Mucosa of descending colon (tissue), 3 donors: ENCODE results near the gene GPR62. TPM values are rescaled to one million over a fixed set of nuclear protein-coding genes. Genes with fewer than 3 reads are reported as not detected.

ENCODE experiments used
- ATAC-seq: fragments of 200-7000 bp; cut with Tn5 transposase; one replicate; pipeline ENCODE4 v1.9.1; 2020; ENCODE audit warnings: mild to moderate bottlenecking, moderate library complexity
- DNase-seq, 3 donors: peaks; one replicate each; pipeline ENCODE4 v3.0.0-alpha.2; 2020
- H3K36me3 ChIP-seq: fragments of 200-600 bp; one replicate; pipeline ENCODE4 v1.8.0; 2021; ENCODE audit warnings: low read depth, mild to moderate bottlenecking
- H3K4me1 ChIP-seq: fragments of 200-600 bp; one replicate; pipeline ENCODE4 v1.8.0; 2021; ENCODE audit warnings: low read depth, mild to moderate bottlenecking
- H3K4me3 ChIP-seq: fragments of 200-600 bp; one replicate; pipeline ENCODE4 v1.8.0; 2021; ENCODE audit warnings: mild to moderate bottlenecking
- H3K9me3 ChIP-seq: fragments of 200-600 bp; one replicate; pipeline ENCODE4 v1.8.0; 2021; ENCODE audit warnings: mild to moderate bottlenecking
- intact Hi-C, 2 donors: fragments of 100-400 bp; cut with DNase I in 1 of 2; cut with micrococcal nuclease in 1 of 2; formaldehyde crosslinking; loops; one replicate each; pipeline versions ENCODE4 v1.11.0 to v1.11.1; 2022; cut with DNase I, micrococcal nuclease
- total RNA-seq, 3 donors: library from RNA; stranded (reverse); fragmentation: NEBNext Ultra II Directional in 2 of 3; extraction: Animal tissue kit (Norgen Biotek cat#: 25700) in 2 of 3; gene quantifications; one replicate each; pipeline versions ENCODE4 v1.2.1 to v1.2.4, GENCODE V29; 2021 to 2023
- TF ChIP-seq, protein P1 (sequence below): fragments of 200-600 bp; IDR thresholded peaks from one replicate; pipeline ENCODE4 v1.8.0; 2022; ENCODE audit warnings: antibody characterized with exemption, mild to moderate bottlenecking
- donor health status: DM: no; HTN: no; CAD: no; lungs with moderate emphysema.
- donor health status: DM: no; HTN: no; CAD: no.
- donor health status: DM: no; HTN: yes; CAD: no.

Gene GPR62
- total RNA-seq, 3 donors from 2014 or later = 0.22 TPM; not detected in 2

DNA sequence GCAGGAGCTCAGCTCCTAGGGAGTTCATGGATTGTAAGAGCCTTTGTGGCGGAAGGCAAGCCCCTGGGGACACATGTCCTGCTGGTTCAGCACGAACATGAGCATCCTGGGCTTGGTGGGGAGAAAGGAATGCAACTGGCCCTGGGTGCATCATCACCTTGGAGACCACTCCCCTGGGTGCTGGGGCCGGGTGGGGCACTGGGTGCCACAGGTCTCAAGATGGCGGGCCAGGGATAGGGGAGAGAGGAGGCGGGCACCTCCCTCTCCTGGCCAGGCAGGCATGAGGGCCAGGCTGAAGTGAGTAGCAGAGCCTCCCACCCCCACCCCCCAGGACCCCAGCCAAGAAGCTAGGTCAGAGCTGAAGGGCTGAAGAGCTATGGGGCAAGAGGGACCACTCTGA lies 11.3 kb downstream of the GPR62 start:
- peaks cover 11% of the 10 kb centered on the region for H3K4me1 ChIP-seq
- no peak for ATAC-seq
- DNase-seq = peak in 2 of 3 donors; percentile 45 to 61
- intact Hi-C loops = no loop called here
- H3K36me3 ChIP-seq = no peaks in the 10 kb centered on the region
- TF ChIP-seq, protein P1, sequence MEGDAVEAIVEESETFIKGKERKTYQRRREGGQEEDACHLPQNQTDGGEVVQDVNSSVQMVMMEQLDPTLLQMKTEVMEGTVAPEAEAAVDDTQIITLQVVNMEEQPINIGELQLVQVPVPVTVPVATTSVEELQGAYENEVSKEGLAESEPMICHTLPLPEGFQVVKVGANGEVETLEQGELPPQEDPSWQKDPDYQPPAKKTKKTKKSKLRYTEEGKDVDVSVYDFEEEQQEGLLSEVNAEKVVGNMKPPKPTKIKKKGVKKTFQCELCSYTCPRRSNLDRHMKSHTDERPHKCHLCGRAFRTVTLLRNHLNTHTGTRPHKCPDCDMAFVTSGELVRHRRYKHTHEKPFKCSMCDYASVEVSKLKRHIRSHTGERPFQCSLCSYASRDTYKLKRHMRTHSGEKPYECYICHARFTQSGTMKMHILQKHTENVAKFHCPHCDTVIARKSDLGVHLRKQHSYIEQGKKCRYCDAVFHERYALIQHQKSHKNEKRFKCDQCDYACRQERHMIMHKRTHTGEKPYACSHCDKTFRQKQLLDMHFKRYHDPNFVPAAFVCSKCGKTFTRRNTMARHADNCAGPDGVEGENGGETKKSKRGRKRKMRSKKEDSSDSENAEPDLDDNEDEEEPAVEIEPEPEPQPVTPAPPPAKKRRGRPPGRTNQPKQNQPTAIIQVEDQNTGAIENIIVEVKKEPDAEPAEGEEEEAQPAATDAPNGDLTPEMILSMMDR = no peak
- no peaks in the 10 kb centered on the region for H3K9me3 ChIP-seq
- peak overlapping the region; percentile 32 for H3K4me3 ChIP-seq

DNA sequence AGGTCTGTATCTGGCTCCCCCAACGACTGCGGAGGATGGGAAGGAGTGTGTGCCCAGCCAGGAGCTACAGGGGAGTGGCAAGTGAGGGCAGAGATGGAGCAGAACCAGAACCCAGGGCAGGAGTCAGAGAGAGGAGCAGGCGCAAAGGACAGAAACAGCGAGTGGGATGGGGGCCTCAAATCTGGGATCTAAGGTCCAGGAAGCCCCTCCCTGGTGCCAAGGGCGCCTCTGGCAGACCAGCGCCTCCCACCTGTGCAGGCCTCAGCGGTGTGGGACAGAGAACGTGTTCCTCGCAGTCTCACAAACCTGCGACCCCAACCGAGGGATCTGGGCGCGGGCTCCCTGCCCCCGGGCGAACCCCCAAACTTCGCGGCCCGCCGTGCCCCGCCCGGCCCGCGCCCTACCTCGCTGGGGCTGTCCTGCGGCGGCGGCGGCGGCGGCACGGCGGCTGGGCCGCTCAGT lies 11.8 kb downstream of the GPR62 start:
- peak overlapping the region; percentile 32 for H3K4me3 ChIP-seq
- H3K4me1 ChIP-seq = peaks cover 11% of the 10 kb centered on the region
- TF ChIP-seq, protein P1 = no peak
- H3K36me3 ChIP-seq = no peaks in the 10 kb centered on the region
- no peaks in the 10 kb centered on the region for H3K9me3 ChIP-seq
- intact Hi-C loops = no loop called here
- DNase-seq (peak in 1 of 3 donors; percentile 70), ATAC-seq (peak; percentile 67)

DNA sequence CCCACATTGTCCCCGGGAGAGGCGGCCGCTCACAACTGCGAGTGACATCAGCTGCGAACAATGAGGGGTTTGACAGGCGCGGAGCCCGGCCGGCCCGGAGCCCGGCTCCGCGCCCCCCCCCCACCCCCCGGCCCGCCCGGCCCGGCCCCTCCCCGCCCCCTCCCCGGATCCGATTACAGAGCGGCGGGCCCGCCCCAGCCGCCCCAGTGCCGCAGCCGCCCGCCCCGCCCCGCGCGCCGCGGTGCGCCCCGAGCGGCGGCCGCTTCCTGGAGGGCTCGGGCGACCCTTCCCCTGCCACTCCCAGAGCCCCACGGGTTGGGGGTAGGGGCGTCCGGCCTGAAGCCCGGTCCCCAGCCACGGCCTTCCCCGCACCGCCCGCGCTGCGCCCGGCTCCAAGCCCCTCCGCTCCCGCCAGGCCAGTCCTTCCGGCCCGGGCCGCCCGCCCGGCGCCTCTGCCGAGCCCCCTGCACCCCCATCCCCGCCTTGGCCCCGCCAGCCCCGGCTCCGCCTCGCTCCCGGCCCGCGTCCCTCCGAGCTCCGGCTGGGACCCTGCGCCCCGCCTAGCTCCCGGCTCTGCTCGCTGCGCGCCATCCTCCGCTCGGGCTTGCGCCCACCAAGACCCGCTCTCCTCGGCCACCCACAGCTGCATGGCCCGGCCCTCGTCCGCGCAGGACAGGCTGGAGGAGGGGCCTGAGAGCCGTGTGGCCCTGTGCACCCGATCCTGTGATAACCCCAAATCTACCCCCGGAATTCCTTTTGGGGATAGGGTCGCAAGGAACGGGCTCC lies 12.4 kb downstream of the GPR62 start, which contains the start of gene PCBP4:
Gene PCBP4 (minus strand): TSS at position 71 of the 786 bp plus-strand sequence. CDS start 6,214 bp downstream, outside the sequence.
- ATAC-seq (peak; percentile 77), DNase-seq (peak; percentile 59 to 75 (median 67))
- no peaks in the 10 kb centered on the region for H3K36me3 ChIP-seq
- peak within 1 kb of the TSS; percentile 50 for H3K4me3 ChIP-seq
- H3K9me3 ChIP-seq = no peaks in the 10 kb centered on the region
- H3K4me1 ChIP-seq = peaks cover 16% of the 10 kb centered on the region
- intact Hi-C loops = no loop called here
- TF ChIP-seq, protein P1 = no peak

DNA sequence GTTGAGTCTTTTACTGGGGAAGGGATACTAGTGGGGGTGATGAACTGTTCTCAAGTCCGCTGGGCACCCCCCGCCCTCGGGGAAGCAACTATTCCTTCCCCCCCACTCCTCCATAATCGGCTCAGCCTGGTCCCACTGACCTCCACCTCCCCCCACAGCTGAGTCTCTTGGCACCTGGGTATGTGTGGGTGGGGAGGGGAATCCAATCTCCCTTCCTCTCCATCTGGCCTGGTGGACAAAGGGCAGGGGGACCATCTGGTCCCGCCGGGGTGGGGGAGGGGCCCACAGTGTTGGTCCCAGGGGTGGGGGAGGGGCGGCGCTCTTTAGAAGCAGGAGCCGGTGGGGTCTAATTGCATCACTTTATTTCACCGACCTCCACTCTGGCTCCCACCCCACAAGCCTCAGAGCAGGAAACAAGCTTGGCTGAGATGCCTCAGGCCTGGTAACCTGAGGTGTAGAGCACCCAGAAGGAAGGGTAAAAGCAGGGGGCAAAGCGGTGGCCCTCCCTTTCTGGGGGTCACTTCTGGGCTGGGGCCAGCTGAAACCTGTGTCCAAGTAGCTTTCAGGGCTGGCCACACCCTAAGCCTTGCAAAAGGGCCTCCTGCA lies 13.1 kb downstream of the GPR62 start:
- intact Hi-C loops = no loop called here
- peaks cover 17% of the 10 kb centered on the region for H3K4me1 ChIP-seq
- DNase-seq = peak in 1 of 3 donors; percentile 45
- peak; percentile 6 for ATAC-seq
- H3K9me3 ChIP-seq = no peaks in the 10 kb centered on the region
- H3K36me3 ChIP-seq = no peaks in the 10 kb centered on the region
- peak overlapping the region; percentile 50 for H3K4me3 ChIP-seq
- TF ChIP-seq, protein P1 = no peak

DNA sequence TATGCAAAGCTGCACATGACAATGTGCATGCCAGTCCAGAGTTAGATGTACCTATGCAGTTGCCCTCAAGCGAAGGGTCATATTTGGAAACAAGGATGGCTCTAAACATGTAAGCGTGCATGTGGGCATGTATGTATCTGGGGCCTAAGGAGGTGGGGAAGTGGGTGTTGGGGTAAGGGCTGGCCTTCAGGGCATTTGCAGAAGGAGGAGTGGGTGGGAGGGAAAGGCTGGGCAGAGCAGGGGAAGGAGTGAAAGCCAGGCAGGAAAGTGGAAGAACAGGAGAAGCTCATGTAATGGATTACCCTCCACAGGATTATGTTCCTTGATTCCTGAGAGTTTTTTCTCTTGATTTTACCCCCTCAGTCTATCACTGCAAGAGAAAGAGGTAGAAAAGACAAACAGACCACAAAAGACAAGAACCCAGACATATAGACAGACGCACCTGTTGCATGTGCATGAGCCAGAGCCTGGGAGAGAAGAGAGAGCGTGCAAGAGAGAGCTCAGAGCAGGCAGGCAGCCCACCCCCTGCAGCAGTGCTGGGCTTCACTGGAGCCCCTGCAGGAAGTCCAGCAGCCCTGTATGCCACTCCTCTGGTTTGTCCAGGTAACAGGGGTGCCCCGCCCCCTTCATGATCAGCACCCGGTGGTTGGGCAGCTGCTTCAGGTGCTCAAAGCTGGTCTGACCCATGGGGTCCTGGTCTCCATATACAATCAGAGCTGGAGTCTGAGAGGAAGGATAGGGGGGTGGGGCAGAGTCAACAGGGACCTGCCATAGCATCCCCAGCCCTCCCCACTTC lies 13.9 kb downstream of the GPR62 start:
- Histone ChIP-seq H3K4me3 (no peak overlapping the region), H3K4me1 (peaks cover 17% of the 10 kb centered on the region), H3K9me3 (no peaks in the 10 kb centered on the region), H3K36me3 (no peaks in the 10 kb centered on the region)
- TF ChIP-seq, protein P1 = no peak
- no peak for ATAC-seq
- intact Hi-C loops = no loop called here
- DNase-seq = peak in 1 of 3 donors; percentile 35
